Stimulated activated CD8-positive, alpha-beta memory T cell treated with anti-CD3 and anti-CD28 coated beads, Interleukin-4, amount 100 ng/mL, for 4 hours (primary cell): ENCODE results near the gene THAP4.

Source experiments
- DNase-seq, 2 donors: peaks; one replicate each; pipeline ENCODE4 v3.0.0-alpha.2; 2020; ENCODE audit warnings: low read depth in 2 of 2, low spot score in 1 of 2

Gene THAP4

GRCh38 chr2:241639385-241639784 lies 2.4 kb upstream of the THAP4 start:
- no peak for DNase-seq

GRCh38 chr2:241638940-241639339 lies 2.0 kb upstream of the THAP4 start:
- no peak for DNase-seq

DNA sequence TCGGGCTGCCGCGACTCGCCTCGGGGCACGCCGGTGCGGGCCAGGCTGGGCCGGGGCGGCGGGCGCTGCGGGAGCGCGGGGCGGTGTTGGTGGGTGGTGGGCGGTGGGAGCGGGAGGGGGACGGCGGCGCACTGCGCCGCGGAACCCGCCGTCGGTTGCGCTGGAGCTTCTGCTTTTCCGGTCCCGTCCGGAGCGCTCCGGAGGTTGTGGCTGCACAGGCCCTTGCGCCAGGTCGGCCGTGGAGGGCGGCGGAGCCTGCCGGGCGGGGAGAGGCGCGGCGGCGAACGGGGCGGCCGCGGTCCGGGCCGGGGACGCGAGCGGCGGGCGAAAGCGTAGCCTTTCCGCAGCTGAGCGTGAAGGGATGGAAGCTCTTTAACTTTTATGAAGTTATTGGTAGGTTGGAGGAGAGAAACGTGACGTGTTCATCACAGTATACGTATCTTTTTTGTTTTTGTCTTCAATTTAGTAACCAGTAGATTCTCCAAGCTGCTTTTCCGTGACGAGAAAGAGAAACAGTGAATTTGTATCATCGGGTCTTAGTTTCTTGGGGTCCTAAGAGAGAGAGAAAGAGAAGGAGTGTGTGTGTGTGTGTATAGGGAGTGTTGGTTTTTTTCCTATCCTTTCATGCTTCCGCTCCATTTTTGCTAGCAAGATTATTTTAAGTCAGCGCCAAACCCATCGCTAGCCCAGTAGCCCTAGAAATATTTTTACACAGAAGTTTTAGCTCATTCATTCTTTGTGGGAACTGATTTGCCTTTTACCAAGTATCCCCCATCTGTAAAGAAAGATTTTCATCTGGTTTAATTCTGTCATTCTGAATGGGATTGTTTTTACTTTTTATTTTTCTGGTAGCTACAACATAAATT lies 1.1 kb upstream of the THAP4 start:
- DNase-seq, result peak in 1 of 2 donors; percentile 5

DNA sequence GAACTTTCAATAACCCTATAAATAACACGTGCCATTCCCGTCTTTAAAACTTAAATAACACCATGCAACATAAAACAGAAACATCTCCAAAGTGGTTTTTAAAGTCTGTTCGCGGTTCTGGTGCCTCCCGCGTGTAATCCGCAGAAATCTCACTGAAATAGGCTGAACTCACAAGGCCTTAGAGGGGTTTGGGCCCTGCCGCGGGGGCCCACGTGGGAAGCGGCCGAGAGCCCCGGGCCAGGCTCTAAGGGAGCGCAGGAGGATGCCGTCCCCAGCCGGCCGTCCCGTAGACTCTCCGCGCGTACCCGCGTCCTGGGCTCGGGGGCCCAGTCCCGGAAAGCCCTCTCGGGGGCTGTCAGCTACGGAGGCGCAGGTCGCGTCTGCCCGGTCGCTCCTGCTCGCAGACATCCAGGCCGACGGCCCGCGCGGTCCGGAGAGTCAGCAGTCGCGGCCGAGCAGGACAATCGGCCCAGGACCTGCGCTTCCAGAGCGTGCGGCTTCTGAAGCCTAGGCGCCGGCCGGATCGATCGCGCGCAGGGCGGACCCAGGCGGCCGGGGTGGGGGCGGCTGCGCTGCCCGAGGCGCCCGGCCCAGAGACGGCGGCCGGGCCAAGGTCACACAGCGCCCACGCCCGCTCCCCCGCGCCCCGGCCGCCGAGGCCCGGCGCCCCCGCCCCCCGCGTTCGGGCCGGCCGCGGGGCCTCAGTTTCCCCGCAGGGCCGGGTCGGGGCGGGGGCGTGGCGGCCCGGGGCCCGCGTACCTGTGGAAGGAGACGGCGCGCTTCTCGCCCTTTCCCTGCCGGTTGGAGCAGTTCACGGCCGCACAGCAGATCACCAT lies 558 bp downstream of the THAP4 start:
- no peak for DNase-seq

DNA sequence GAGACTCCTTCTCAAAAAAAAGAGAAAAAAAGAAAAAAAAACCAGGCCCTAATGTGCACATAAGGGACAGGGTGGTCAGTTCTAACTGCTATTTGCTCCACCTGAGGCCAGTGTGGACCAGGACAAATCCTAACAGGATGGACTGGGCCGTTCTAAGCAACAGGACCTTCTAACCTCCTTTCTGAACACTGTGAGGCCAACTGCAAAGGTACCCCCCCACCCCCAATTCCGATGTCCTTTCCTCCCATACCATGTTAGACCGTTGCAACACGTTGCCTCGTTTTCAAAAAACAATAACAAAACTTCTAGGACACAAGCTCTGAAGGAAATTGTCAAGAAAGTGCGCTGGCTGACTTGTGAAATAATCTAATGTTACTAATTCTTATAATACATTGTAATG lies 1.2 kb downstream of the THAP4 start:
- DNase-seq, result no peak

DNA sequence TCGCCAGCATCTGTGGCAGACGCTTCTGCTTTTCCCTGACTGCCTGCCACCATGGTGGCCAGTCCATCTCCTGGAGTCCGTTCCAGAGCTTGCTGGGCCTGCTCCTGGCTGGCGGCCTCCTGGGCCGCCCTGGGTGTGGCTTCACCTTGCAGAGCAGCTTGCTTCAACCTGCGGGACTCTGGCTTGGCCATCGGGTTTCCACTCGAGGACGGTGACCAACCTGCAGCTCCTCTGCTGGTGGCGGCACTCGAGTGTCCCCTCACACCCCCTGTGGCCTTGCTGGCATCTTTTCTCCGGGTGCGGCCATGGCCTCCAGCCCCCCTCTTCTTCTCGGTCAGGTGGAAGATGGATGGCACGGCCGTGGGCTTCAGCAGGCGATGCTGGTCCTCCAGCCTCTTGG lies 3.4 kb downstream of the THAP4 start:
- no peak for DNase-seq

DNA sequence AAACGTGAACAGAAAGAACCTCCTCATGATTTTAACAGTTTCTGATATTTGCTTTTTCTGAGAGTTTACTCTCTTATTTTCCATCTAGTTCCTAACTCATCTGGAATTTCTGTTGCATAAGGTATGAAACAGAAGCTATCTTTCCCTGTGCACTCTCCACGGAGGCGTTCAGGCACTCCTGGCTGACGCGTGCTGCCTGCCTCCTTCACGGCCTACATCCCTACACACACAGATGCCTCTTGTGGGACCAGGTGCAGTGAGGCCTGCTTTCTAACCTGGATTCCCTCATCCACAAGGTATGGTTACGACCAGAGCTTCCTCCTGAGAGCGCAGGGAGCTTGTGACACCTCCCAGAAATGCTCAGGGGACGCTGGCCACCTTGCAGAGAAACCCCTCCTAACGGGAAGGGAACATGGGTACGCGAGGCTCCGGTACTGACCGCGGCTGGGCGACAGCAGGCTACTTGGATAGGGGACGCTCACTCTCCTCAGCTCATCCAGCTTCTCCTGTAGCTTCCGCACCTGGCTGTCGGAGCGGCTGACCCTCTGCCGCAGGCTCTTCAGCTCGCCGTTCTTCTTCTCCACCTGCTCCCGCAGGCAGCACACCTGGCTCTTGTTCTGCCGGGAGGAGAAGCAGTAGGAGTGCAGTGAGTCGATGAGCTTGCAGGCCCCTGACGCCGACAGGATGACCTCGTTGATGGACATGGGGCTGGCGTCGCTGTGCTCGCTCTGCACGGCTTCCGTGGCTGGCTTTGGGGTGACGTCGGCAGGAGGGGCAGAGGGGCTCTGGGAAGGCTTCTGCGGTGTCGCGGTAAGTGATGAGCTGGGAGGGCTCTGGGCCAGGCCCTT lies 4.3 kb downstream of the THAP4 start:
- DNase-seq, result no peak

DNA sequence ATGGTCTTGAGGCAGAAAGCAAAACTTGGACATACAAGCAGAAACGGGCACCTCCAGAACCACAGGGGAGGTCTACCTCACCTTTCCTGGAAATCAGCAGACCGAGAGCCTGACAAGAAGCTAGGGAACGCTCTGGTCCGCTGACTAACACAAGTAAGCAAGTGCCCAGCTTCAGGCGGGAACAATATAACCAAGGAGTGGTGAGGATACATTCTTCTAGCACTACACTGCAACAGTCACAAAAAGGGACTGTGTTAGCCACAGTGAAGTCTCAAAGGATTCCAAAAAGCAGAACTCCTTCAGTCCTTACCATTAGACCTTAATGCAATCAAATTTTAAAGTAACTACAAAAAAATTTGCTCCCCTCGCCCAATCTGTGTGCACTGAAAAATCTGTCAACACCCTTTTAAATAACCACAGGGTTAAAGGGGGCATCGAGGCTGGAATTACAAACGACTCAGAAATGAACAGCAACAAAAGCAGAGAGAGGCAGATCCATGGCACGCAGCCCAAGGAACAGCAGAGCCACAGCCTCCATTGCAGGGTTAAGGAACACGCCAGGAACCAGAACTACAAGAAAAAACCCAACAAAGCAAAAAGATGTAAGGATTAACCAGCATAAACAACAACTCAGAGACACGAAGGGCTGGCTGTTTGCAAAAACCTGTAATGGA lies 7.1 kb downstream of the THAP4 start:
- no peak for DNase-seq

DNA sequence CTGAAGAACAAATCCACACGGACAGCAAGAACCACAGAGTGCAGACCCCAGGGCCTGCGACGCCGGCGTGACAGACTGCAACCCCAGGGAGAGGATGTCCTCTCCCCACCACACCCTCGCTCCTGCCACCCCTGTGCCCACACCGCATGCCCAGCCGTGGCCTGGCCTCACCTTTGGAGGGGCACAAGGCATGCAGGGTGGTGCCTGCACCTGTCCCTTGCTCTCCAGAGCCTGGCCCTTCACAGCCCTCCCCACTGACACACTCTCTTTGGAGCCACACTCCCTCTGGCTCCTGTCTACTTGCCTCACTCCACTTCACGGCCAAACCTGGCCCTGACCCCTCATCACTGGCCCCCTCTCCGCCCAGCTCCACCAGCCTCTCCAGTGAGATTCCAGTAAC lies 9.3 kb downstream of the THAP4 start:
- DNase-seq, result no peak

DNA sequence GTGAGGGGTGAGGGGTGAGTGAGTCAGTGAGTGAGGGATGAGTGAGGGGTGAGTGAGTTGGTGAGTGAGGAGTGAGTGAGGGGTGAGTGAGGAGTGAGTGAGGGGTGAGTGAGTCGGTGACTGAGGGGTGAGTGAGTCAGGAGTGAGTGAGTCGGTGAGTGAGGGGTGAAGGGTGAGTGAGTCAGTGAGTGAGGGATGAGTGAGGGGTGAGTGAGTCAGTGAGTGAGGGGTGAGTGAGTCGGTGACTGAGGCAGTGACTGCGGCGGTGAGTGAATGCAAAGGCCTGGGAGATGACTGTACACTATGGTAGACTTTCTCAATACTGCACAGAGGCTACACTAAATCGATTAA lies 16.6 kb downstream of the THAP4 start:
- DNase-seq, result no peak

- no peak for DNase-seq
These were observed 17.1 kb downstream of the THAP4 start for GRCh38 chr2:241619597-241620418.

DNA sequence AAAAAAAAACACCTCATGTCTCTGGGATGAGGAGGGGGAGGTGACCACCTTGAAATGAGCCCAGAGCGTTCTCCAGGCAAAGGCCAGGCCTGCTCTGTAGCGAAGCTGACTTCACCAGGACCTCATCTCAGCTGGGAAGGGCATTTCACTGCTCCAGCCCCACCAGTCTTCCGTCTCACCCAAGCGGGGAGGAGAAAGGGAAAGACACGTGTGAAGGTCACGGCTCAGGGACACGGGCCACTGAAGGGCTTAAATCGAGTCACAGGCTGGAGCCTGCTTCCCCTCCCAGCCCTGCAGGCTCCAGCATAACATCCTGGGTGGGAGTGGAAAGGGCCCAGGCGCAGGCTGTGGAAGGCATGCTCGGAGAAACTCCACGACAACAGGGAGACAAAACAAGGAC lies 18.1 kb downstream of the THAP4 start:
- DNase-seq, result no peak

GRCh38 chr2:241618296-241618805 lies 18.6 kb downstream of the THAP4 start:
- DNase-seq, result no peak

GRCh38 chr2:241617431-241618154 lies 19.4 kb downstream of the THAP4 start:
- DNase-seq, result no peak

DNA sequence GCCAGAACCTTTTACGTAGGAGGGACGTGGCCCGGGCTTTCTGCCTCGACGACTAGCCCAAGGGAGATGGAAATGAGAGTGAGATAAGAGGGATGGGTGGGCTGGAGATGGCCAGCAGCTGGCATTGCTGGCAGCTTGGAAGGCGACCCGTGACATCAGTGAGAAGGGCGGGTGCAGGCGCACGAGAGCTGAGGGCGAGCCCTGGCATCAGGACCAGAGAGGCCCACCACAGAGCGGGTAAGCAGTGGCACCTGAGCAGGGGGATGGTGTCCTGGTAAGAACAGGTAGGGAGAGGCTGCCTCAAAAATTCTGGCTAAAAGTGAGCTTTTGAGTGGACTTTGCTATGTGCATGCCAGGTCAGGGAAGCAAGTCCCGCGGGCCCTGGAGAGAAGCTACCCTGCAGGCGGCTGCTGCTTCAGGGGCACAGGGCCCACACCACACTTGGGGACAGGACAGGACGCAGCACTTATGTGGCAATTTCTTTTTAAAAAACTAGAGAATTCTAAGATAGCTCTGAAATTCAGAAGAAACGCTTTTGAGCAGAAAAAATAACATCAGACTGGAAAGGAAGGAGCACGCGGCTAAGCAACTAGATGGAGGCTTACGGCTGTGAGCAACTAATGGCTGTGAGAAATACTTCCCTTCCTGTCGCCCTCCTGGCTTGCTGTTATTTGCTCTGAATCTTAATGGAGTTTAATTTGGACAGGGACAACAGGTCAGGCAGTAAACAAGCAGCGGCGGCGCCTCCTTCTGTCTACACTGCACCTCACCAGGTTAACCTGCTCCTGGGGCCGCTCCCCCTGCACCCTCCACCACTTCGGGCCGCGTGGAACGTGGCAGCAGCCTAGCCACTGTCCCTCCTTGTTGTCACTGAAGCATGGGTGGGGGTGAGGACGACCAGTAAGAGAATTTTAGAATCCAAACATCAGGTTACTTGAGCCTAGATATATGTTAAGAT lies 20.5 kb downstream of the THAP4 start:
- DNase-seq, result no peak

DNA sequence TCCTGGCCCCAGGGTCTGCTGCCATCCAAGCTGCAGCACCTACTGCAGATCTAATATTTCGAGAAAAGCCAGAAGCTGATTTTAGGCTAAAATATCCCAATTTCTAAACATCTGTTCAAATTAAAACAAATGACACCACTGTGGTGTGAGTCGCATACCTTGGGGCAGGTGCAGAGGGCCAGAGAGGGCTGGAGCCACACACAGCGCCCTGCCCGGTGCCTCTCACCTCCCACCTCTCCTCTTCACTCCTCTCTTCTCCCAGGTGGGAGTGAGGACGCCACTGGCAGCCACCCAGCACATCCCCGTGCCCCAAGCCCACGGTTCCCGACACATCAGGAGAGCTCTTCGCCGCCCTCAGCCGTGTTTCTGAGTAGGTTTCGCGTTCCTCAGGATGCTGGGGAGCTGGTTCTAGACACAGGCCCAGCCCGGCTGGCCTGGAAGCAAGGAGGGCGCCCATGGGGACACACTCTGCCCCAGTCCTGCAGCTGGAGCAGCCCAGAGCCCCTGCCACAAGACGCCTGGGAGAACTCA lies 21.4 kb downstream of the THAP4 start:
- no peak for DNase-seq

GRCh38 chr2:241615041-241615440 lies 21.9 kb downstream of the THAP4 start:
- DNase-seq, result no peak
